ENCODE data around the gene SORBS2.

Gene SORBS2

GRCh38 chr4:185799442-185799841 lies 12.6 kb downstream of the SORBS2 start:
- H3K27me3 ChIP-seq (ENCODE audit: insufficient read depth, low read depth) = no peaks in the 10 kb centered on the region
- no peak overlapping the region for H3K4me3 ChIP-seq (IDR thresholded peaks at IDR 0.05; ENCODE audit: insufficient read depth, low read depth, low read length)
- no peaks in the 10 kb centered on the region for H3K4me1 ChIP-seq (ENCODE audit: low read depth, poor library complexity, severe bottlenecking)
- H3K79me2 ChIP-seq (ENCODE audit: insufficient read depth, low read depth) = no peaks in the 10 kb centered on the region
- no peaks in the 10 kb centered on the region for H3K36me3 ChIP-seq (ENCODE audit: insufficient read depth)
- H3K4me2 ChIP-seq = no peak overlapping the region
- H3K27ac ChIP-seq = no peak overlapping the region
- H2AFZ ChIP-seq (ENCODE audit: low read depth) = no peak overlapping the region
- H3K9ac ChIP-seq = no peak overlapping the region
- no peak for TF ChIP-seq CTCF (conservative IDR thresholded peaks at IDR 0.05; ENCODE audit: low read depth, low read length)
- no peaks in the 10 kb centered on the region for H4K20me1 ChIP-seq (ENCODE audit: insufficient read depth)

DNA sequence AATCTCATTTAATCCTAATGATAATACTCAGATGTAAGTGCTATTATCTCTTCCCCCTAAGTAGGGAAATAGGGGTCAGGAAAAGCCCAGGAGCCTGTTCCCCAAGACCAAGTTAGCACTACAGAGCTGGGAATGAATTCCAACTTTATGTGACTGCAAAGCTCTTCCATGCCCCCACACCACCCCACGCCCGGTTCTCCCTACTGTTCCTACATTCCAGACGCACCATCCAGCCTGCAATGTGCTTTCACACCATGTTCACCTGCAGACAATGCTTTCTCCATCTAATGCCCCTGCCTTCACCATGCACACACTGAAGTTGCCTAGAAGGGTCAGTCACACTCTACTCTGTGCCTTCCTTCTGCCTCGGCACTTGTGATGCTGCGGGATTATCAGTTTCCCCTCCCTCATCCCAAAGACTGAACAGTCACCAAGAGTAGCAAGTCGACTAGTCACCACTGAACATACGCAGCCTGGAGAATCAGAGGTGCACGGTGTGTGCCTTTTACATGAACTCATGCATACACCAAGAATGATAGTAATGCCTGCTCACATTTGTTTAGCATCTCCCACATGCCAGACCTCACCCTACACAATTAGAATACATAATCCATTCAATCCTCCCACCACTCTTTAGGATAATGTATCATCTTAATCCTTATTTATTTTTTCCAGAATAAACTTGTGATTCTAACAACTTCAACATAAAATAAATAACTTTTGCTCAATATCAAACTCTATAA lies 14.2 kb downstream of the SORBS2 start:
- no peaks in the 10 kb centered on the region for H4K20me1 ChIP-seq (ENCODE audit: insufficient read depth)
- no peak overlapping the region for H3K27ac ChIP-seq
- H3K79me2 ChIP-seq (ENCODE audit: insufficient read depth, low read depth) = no peaks in the 10 kb centered on the region
- H3K4me3 ChIP-seq (IDR thresholded peaks at IDR 0.05; ENCODE audit: insufficient read depth, low read depth, low read length) = no peak overlapping the region
- no peak overlapping the region for H3K9ac ChIP-seq
- H2AFZ ChIP-seq (ENCODE audit: low read depth) = no peak overlapping the region
- TF ChIP-seq CTCF (conservative IDR thresholded peaks at IDR 0.05; ENCODE audit: low read depth, low read length) = no peak
- no peaks in the 10 kb centered on the region for H3K36me3 ChIP-seq (ENCODE audit: insufficient read depth)
- H3K4me2 ChIP-seq = no peak overlapping the region
- H3K27me3 ChIP-seq (ENCODE audit: insufficient read depth, low read depth) = no peaks in the 10 kb centered on the region
- no peaks in the 10 kb centered on the region for H3K4me1 ChIP-seq (ENCODE audit: low read depth, poor library complexity, severe bottlenecking)

GRCh38 chr4:185797018-185797417 lies 15.0 kb downstream of the SORBS2 start:
- H2AFZ ChIP-seq (ENCODE audit: low read depth) = no peak overlapping the region
- H3K27me3 ChIP-seq (ENCODE audit: insufficient read depth, low read depth) = no peaks in the 10 kb centered on the region
- H4K20me1 ChIP-seq (ENCODE audit: insufficient read depth) = no peaks in the 10 kb centered on the region
- no peak for TF ChIP-seq CTCF (conservative IDR thresholded peaks at IDR 0.05; ENCODE audit: low read depth, low read length)
- no peaks in the 10 kb centered on the region for H3K4me1 ChIP-seq (ENCODE audit: low read depth, poor library complexity, severe bottlenecking)
- H3K27ac ChIP-seq = no peak overlapping the region
- H3K36me3 ChIP-seq (ENCODE audit: insufficient read depth) = no peaks in the 10 kb centered on the region
- H3K9ac ChIP-seq = no peak overlapping the region
- H3K4me3 ChIP-seq (IDR thresholded peaks at IDR 0.05; ENCODE audit: insufficient read depth, low read depth, low read length) = no peak overlapping the region
- H3K79me2 ChIP-seq (ENCODE audit: insufficient read depth, low read depth) = no peaks in the 10 kb centered on the region
- H3K4me2 ChIP-seq = no peak overlapping the region

DNA sequence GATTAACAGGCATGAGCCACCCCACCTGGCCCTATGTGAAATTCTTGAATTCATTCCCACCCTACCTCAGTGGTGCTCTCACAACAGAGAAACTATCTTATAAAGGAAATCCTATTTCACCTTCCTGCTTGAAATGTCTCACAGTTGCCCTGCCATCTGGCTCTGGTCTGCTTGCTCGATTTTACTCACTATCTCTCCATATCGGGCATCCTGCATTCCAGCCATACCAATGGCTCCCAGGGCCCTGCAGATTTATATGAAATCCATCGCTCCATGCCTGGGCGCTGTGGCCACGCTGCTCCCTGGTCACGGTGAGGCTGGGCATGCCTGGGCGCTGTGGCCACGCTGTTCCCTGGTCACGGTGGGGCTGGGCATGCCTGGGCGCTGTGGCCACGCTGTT lies 15.8 kb downstream of the SORBS2 start:
- no peaks in the 10 kb centered on the region for H4K20me1 ChIP-seq (ENCODE audit: insufficient read depth)
- TF ChIP-seq CTCF (conservative IDR thresholded peaks at IDR 0.05; ENCODE audit: low read depth, low read length) = no peak
- H3K4me2 ChIP-seq = no peak overlapping the region
- no peak overlapping the region for H3K4me3 ChIP-seq (IDR thresholded peaks at IDR 0.05; ENCODE audit: insufficient read depth, low read depth, low read length)
- no peaks in the 10 kb centered on the region for H3K36me3 ChIP-seq (ENCODE audit: insufficient read depth)
- no peaks in the 10 kb centered on the region for H3K27me3 ChIP-seq (ENCODE audit: insufficient read depth, low read depth)
- no peak overlapping the region for H3K27ac ChIP-seq
- no peaks in the 10 kb centered on the region for H3K79me2 ChIP-seq (ENCODE audit: insufficient read depth, low read depth)
- H3K4me1 ChIP-seq (ENCODE audit: low read depth, poor library complexity, severe bottlenecking) = no peaks in the 10 kb centered on the region
- no peak overlapping the region for H3K9ac ChIP-seq
- no peak overlapping the region for H2AFZ ChIP-seq (ENCODE audit: low read depth)

Measured in KMS-11 (cell line).